GM19372 (cell line): ENCODE data around the gene ACTR1A.

ENCODE experiments used
- ATAC-seq: cut with Tn5 transposase; IDR thresholded peaks from one replicate; pipeline ENCODE4 v1.9.1; 2021; ENCODE audit warnings: mild to moderate bottlenecking, low read depth, moderate library complexity; ENCODE audit not compliant: unreplicated experiment

Gene ACTR1A

DNA sequence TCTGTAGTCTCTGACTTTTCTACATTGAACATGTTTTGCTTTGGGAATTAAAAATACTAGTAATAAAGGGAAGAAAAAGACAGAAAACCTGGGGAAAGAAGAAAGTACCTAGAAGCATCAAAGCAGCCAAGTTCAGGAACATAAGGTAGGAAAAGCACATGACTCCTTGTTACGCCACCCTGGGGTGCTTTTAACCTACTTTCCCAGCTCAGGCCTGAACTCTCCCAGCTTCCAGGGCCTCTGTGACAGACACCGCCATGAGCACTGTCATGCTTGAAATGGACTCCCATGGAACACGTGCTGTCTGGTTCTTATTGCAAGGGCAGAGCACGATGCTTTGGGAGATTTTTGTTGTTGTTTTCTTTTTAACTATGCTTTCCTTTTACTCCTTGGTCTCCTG, 11.4 kb downstream of the ACTR1A start:
- ATAC-seq, result no peak

DNA sequence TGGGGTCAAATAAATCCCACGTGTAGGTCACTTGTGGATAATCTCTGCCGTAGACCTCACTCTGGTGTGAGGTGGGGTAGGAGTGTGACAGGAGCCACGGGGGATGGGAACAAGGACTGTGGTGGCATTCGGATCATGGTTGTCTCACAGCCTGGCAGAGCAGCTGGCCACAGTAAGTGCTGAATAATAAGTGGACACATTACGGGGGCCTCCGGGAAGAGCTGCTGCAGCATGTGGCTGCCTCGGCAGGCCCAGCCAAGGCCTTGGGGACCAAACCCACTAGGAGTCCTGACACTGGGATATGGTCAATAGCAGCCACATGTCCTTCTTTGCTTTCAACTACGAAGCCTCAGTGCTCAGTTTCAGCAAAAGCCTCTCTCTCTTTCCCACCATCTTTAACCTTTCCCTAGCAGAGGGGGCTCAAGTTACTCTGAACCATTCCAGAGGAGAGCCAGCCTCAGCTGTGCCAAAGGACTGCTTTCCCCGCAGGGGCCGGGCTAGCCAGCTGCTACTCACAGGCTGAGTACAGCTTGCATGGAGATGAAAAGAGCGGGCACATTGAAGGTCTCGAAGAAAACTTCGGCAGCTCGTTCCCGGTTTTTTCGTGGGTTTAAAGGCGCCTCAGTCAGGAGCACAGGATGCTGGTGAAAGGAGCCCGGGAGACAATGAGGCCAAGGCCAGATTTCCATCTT, 17.3 kb downstream of the ACTR1A start:
- no peak for ATAC-seq

DNA sequence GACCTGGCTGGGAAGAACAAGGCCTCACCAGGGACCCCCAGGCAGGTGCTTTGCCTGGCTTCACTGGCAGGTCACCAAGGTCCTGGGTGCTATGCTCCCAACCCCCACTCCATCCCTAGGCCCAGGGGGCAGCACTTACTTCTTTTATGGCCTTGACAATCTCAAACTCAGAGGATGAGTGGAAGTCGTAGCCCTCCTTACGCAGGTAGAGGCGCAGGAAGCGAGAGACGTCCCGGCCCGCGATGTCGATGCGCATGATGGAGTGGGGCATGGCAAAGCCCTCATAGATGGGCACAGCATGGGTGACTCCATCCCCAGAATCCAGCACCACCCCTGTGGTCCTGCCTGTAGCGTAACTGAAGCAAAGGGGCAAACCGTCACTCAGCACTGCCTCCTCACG, 18.5 kb downstream of the ACTR1A start:
- no peak for ATAC-seq

DNA sequence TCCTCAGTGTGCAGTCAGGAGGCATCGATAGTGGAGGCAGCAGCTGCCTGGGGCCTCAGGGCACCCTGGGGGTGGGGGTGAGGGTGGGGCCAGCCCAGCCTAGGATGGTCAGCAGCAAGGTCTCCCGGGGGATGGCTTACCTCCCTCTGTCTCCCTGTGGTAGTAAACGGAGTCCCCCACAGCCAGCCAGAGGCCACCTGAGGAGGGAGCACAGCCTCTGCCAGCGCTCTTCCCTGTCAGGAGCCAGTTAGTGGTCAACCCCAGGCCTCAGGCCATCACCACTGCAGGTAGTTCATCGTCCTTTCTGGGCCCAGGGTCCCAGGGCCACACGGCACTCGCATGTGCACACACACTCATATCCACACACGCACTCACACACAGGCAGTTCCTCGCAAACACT, 22.1 kb downstream of the ACTR1A start:
- ATAC-seq, result no peak

DNA sequence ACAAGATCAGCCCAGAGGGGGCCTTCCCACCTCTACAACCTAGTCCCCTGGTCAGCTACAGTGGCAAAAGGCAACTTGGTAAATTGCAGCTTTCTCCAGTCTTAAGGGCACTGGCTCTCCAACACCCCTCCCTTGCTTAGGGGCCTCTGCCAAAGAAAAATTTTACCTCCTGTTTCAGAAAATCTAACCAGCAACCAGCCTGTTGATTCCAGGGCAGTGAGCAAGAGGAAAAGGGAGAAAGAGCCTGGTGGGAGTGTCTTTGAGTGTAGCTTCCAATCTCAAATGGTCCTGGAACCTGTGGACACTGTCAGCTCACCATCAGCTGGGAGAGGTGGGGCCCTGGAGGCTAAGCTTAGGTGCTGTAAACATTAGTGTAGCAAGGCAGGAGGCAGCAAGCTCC, 22.9 kb downstream of the ACTR1A start:
- ATAC-seq, result no peak

DNA sequence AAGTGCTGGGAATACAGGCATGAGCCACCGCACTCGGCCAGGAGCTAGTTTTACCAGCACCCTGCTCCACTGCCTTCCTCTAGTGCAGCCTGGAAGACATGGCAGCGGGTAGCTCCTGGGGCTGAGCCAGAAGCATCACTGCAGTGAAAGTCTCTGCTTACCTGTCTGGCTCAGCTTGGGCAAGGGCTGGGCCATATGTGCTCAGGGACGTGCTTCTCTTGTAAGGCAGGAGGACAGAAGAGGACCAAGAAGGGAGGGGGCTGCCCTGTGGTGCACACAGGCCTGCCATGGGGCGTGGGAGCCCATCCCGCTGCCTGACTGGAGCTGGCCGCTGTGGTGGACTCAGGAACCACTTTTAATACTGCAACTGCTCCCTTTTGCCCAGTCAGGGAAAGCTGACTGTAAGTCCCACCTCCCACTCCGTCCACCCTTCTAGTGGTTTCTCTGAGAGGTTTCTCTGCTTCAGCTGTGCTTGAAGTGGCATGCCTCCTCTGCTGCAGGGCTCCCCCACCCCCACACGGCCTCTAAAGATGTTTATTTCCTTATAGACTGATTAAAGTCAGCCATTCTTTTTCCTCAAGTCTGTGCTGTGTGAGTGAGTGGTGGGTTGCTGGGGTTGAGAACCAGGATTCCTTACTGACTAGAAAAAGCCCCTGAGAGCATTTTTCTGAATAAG, 25.9 kb downstream of the ACTR1A start:
- no peak for ATAC-seq

DNA sequence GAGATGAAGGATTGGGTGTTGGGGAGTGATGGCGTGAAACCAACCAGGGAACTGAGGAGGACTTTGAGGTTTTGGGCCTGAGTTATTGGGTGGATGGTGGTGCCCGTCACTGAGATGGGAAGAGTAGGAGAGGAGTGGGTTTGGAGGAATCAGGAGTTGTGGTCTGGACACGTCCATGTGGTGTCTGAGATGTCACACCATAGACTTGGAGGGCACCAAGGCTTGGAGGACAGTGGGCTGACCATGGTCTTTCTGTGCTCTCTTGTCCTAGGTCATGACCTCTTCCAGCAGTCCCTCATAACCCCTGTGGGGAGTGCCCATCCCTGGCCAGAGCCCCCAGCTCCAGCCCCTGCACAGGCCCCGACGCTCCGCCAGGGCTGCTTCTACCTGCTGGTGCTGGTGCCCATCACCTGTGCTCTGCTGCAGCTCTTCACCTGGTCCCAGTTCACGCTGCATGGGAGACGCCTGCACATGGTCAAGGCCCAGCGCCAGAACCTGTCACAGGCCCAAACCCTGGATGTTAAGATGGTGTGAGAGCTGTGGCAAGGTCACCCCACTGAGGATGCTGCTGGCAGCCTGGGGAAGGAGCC, 27.0 kb downstream of the ACTR1A start:
- ATAC-seq, result no peak

DNA sequence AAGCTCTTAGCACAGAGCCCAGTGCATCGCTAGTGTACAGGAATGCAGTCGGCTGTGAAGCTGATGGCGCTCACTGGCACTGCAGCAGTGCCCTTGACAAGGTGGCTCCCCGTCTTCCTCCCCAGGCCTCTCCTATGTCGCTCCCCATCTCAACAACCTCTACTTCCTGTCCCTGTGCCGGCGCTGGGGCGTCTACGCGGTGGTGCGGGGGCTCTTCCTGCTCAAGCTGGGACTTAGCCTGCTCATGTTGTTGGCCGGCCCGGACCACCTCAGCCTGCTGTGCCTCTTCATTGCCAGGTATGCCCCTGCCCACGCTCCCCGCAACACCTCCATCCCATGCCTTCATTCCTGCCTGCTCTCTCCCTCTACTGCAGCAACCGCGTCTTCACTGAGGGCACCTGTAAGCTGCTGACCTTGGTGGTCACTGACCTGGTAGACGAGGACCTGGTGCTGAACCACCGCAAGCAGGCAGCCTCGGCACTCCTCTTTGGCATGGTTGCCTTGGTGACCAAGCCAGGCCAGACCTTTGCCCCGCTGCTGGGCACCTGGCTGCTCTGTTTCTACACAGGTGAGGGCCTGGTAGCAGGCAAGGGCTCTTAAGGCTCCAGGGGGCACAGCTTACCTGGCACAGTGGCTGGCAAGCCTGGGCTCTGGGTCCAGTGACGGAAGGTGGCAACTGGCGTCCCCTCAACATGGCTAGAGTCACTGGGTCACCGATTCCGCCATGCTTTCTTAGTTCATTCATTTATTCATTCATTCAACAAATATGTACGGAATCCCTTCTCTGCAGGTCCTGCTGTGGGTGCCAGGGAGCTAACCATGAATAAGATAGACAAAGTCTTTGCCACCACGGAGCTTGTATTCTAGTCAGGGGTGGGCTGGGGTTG, 28.8 kb downstream of the ACTR1A start:
- ATAC-seq, result no peak

DNA sequence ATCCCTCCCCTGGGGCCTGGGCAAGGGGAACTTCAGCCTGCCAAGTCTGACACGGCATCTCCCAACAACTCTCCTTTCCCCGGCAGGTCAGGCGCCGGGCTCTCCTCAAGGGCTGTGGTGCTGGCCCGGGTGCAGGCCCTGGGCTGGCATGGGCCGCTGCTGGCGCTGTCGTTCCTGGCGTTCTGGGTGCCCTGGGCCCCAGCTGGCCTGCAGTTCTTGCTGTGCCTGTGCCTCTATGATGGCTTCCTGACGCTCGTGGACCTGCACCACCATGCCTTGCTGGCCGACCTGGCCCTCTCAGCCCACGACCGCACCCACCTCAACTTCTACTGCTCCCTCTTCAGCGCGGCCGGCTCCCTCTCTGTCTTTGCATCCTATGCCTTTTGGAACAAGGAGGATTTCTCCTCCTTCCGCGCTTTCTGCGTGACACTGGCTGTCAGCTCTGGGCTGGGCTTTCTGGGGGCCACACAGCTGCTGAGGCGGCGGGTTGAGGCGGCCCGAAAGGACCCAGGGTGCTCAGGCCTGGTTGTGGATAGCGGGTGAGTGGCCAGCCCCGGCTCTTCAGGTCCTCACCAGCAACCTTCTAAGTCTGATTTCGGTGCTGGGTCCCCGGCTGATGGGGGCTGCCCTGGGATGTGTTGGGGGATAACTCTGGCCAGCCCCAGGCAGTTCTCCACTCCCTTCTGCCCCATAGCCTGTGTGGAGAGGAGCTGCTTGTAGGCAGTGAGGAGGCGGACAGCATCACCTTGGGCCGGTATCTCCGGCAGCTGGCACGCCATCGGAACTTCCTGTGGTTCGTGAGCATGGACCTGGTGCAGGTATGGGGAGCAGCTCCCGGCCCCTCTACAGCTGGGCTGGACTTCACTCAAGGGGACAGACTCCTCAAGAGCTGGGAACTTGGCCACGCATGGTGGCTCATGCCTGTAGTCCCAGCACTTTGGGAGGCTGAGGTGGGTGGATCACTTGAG, 31.6 kb downstream of the ACTR1A start:
- no peak for ATAC-seq

DNA sequence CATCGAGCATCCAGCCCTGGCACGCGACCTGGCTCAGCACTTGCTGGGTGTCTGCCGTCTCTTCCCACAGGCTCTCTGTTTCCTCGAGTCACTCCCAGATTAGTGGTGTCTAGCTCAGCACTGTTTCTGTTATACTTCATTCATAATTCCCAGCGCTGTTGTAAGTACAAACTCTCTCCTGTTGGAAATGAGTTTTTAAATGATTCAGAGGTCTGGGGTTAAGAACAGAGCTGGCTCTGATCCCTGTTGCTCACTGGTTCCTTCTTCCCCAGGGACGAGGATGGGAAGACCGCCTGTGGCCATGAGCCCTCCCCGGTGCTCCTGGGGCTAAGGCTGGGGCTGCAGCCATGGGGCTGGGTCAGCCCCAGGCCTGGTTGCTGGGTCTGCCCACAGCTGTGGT, 33.8 kb downstream of the ACTR1A start:
- ATAC-seq, result no peak

DNA sequence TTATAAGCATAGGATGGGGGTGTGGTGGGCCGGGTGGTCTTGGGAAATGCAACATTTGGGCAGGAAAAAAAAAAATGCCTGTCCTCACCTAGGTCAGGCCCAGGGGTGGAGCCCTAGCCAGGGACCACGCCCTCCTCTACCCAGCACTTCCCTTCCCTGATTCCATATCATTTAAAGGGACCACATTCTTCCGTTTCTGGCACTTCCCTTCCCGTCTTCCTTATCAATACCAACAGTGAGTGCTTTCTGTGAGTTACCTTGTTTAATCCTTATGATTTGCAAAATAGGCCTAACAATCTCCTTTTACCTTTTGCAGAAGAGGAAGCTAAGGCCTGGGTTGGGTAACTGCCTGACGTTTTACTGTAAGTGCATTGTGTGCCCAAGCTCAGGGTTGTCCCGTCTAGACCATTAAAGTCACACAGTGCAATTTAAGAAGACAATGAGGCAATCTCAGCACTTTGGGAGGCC, 34.5 kb downstream of the ACTR1A start:
- no peak for ATAC-seq

DNA sequence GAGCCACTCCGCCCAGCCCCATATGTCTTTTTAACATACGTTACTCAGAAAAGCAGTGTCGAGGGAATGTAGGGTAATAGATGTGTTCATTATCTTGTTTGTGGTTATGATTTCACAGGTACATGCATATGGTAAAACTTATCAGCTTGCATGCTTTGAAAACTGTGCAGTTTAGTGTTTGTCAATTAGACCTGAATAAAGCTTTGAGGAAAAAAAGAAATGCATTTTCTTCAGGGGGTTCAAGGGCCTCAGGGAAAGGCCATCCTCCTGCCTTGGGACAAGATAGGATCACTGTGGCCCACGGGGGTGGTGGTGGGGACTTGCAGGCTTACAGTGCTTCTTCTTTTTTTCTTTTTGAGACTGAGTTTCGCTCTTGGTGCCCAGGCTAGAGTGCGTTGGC, 35.2 kb downstream of the ACTR1A start:
- ATAC-seq, result no peak

DNA sequence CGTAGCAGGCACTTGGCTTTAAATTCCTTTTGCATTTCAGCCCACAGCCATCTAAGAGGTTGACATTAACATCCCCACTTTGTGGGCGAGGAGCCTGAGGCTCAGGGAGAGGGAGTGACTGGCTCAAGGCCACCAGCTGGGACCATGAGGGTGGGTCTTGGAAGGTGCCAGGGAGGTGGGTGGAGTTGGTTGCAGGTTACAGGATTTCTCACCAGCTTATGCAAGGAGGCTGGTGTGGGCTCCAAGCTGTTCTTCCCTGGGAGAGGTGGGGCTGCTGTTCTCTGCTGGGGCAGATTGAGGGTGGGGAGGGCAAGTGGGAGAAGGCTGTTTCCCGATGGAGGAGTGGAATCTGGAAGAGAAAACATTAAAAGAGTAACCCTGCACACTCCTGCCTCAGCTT, 37.0 kb downstream of the ACTR1A start:
- no peak for ATAC-seq

DNA sequence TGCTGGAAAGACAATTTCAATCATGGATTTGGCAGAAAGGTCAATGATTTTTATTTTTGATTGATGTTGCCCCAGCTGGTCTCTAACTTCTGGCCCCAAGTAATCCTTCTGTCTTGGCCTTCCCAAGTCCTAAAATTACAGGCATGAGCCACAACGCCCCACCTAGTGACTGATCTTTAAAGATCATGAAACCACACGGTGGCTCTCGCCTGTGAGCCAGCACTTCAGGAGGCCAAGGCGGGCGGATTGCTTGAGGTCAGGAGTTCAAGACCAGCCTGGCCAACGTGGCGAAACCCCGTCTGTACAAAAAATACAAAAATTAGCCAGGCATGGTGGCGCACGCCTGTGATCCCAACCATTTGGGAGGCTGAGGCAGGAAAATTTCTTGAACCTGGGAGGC, 38.5 kb downstream of the ACTR1A start:
- ATAC-seq, result no peak

DNA sequence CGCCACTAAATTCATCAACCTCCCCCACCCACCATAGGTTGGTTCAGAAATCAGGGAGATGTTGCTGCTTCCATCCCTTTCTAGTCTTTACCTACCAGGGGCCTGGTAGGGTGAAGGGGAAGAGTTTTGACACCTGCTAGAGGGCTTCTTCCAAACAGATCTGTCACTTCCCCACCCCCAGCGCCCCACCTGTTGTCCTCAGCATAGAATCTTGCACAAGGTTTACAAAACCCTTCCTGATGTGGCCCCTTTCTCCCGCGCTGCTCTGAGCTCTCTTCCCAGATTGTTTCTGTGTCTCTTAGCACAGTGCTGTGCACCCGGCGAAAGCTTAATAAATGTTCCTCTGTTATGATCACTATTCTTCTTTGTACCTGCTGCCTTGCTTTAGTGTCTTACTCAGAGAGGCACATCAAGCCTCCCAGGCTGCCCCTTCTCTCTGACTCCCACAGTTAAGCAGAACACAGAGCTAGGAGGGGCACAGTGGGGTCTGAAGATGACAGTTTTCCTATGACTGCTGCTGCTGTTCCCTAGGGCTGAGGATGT, 39.9 kb downstream of the ACTR1A start:
- ATAC-seq, result no peak

DNA sequence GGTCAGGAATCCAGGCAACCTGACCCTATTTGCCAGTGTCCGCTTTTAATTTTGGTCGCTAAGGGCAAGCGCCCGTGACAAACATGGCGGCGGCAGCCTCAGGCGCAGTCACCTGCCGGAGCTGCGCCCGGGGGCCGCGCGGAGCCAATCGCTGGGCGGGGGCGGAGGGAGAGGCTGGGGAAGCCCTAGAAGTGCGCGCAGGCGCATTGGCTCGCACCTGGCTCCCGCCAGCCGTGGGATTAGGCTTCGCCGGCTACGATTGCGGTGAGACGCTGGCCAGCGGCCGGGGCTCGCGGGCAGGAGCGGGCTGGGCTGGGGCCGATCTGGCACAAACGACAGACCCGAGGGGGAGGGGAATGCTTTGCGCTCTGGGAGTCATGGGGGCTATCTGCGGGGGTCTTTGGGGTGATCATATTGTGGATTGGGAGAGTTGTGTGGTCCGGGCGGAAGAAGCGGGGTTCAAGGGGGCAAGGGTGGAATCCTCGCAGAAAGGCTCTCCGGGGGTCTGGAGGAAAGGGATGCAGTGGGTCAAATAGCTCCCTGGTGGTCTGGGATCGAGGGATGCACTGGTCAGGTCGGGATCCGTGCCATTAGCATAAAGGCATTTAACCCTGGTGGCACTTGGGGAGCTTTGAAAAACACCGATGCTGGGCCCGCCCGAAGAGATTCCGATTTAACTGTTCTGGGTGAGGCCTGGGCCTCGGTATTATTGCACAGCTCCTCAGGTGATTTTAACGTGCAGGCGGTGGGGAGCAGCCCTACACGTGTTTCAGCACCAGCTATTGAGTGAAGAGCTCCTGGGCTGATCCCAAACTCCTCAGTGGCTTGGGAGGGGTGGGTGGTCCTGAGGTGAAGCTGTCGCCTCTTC, 41.1 kb downstream of the ACTR1A start:
- ATAC-seq, result peak; percentile 91

DNA sequence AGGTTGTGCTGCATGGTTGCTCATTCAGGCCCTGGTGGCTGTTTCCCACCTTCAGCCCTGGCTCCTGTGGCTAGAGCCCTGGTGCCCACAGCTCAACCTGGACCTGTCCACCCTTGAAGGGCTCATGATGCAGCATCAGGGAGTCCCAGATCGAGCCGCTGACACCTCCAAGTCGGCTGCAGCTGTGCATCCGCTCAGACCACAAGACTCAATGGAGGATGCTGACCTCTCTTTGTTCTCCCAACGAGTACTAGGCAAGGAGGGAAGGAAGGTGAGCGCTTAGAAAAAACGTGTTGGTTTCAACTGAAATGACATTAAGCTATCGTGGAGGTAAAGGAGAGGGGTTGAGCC, 41.7 kb downstream of the ACTR1A start:
- ATAC-seq, result peak; percentile 32

DNA sequence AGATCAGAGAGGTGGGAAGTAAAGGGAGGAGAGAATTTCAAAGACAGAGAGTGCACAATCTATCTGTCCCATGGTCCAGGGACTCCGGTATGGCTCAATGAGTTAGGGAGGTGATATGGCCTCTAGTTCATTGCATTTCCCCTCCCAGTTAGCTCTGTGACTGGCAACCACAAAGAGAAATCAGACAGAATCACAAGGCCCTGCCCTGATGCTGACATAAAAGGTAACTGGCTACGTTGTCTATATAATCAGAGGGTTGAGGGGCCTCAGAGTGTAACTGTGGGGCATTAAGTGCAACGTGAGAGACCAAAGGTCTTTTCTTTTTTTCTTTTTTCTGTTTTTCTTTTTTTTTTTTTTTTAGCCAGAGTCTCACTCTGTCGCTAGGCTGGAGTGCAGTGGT, 43.9 kb downstream of the ACTR1A start:
- ATAC-seq, result no peak
